ENCODE measurements around the gene KCTD21.

KCTD21 gene

DNA sequence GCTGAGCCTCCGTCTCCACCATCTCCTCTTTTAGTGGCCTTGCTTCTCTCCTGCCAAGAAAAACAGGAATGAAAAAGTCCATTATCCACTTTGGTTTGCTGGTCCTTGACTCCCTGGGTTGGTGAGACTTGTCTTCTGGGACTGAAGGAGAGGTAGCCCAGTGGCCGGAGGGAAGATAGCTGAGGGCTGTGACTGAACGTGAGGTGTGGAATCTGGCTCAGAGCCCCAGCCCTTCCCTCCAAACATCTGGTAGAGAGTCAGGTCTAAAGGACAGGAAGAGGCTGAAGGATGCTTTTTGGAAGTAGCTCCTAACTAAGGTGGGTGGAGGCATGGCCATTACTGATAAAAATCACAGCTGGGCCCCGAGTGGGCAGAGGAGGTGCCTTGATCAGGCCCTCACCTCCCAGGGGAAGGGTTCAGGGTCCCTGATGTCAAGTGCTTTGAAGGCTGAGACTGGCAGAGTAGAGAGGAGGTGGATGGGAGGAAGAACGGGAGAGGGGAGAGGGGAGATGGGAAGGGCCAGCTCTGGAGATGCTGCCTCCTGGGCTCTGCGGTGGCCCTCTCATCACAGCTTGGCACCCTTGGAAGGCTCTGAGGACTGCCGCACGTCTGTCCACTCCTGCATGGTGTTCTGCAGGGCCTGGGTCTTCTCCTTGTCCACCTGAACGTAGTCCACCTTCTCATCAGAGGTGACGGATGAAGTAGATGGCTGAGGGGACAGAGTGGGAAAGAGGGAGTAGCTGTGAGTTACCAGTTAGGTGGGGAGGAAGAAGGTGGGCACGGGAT lies 30.5 kb upstream of the KCTD21 start:
- DNase-seq = no peak

DNA sequence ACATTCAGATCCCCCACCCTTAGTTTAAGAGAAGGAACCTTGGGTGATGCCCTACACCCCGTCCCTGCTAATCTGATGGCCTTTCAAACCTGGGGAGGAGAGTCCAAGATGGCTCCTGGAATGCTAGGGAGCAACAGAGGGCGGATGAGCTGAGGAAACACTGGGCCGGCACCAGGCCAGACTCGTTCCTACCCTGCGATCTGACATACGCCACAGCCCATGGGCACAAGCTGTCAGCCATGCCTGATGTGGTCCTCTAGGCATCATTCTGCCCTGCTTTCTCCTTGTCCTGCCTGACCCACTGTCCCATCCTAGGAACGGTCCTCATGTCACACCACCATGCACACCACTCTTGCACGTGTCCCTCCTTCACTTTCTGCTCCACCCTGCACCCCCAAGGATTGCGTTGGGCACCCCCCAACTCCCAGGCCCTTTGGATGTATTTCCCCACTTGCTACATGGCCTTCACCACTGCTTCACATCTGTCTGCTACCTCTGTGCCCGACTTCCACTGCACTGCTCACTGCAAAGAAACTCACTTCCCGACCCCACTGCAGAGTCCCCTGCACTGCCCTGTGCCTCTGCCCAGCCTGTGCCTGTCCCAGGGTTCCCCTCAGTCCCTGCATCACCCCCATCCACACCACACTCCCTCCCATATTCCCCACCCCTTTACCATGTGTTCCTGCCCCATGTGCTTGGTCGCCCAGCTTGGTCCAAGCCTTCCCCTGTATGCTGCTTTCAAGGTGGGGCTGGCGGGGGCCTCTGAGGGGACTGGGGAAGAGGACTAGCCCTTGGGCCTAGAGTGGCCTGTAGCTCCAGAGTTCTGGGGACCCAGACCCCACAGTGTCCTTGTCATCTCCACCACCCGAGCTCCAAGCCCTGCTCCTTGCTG lies 29.5 kb upstream of the KCTD21 start:
- no peak for DNase-seq

DNA sequence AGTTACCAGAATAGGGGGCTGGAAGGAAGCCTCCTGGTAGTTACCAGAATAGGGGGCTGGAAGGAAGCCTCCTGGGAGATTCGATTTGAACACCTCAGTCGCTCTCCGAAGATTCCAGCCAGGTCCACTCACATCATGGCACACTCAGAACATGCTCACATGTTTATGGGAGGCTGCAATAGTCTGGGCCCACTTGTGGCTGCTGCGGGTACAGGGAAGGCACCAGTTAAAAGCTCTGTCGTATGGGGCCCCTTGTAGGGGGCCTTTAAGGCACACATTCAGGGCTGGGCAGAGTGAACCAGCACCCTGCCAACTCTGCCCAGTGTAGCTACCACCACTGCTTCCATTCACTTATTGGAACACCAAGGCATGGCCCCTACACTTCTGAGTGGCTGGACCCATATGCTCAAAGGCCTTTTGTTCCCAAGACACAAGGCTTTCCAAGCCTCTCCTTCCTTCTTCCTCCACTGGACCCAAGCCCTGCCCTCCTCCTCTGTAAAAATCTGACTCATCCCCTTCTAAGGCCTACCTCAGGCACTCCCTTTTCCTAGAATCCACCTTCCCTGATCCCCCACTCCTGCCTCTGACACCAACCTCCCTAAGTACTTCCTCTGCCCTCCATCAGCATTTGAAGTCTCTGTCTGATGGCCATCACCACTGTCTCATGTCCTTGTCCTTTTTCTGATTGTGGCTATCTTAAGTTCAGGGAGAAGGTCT lies 28.3 kb upstream of the KCTD21 start:
- no peak for DNase-seq

DNA sequence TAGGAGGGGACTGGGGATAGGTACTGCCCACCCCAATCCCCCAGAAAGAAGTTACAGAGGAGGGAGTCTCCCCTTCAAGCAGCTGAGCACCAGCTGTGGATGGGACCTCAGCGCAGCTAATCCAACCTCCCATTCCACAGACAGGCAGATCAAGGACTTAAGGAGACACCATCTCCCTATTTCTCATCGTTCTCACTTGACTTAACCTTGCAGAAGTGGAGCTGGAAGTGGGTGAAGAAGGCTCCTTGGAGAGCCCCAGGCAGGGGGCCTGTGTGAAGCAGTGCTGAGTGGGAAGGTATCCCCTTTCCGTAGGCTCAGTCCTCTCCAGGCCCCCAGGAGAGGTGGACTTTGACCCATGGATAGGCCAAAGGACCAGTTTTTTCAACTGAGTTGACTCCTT lies 27.6 kb upstream of the KCTD21 start:
- DNase-seq = no peak

DNA sequence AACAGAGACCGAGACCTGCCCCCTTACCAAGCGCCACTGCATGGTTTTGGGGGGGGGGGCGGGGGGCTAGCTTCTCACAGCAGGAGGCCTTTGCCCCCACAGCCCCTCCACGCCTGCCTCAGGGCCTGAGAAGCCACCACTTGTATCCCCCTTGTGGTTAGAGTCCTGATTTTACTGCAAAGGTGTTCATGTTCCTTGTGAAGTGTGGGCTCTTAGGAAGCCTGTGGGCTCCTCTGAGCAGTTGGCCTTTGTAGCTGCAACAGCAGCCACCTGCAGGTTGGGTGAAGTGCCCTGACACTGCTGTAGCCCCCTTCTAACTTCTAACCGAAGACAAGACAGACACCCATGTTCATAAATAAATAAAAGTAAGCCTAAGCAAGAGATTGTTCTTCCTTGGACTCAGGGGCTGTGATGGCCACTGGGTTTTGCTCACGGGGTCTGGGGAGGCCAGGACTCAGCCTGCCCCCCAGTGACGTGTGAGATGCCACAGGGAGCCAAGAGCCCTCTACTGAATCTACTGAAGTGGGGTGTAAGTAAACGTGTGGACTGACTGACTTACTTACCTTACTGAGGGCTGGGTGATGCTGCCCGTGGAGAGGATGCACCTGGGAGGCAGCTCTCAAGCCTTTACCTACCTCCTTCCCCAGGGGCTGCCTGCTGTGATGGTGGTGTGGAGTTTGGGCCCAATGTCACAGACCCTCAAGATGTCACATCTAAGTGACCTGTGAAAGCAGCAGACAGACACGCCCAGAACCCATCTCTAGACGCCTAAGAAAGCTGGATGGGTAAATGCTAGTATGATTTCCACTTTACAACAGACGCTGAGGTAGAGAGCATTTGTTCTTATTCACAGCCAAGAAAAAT lies 26.1 kb upstream of the KCTD21 start:
- DNase-seq = no peak

DNA sequence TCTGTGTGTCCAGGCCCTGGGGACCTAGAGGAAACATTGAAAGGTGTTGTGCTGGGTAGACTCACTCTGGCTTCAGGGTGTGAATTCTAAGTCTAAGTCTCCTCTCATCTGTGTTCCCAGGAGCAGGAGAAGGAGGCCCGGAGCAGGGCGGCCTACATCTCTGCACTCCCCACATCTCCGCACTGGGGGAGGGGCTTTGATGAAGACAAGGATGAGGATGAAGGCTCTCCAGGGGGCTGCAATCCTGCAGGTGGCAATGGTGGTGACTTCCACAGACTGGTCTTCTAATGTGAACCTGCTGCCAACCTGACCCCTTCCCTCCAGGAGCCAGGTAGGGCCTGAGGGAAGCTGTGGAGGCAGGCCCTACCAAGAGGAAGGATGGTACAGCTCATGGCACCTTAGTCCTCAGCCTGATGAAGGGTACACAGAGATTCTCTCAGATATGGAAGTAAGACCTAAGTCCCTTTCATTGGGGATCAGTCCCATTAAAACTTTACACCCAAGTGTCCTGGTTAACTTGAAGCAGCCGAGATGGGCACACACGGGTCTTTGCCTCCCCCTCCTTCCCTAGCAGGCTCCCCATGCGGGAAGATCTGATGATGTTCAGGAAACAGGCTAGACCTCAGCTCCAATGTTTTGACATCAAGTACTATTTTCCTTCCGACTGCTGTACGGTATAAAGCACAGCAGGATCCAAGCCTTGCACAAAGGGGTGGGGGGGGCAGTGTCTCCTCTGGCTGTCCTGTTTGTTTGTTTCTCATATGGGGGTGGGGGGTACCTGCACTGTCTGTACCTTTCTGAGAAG lies 25.3 kb upstream of the KCTD21 start:
- no peak for DNase-seq

DNA sequence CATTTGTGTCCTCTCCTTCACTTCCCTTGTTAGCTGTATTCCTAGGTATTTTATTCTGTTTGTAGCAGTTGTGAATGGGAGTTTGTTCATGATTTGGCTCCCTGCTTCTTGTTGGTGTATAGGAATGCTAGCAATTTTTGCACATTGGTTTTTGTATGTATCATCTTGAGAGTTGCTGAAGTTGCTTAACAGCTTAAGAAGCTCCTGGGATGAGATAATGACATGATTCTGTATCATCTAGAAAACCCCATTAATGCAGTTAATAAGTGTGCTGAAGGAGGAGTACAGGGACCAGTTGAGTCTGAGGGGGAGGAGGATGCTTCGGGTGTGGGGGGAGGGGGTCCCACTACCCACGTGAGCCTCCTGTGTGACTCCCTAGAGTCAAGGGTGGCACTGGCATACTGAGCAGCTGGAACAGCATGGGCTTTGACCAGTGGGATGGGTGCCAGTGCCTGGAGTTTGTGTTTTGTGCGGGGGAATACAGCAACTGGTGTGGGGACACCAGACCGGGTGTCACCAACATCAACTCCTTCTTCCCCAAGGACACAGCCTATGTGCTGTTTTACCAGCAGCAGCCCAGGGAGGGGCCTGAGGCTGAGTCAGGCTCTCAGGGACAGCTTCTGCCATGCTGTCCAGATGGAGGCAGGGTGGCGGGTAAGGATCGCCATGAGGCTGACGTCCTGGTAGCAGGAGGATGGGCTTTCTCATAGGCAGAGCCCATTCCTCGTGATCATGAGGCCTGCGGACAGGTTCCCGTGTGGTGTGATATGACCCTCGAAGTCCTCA lies 24.4 kb upstream of the KCTD21 start:
- no peak for DNase-seq

DNA sequence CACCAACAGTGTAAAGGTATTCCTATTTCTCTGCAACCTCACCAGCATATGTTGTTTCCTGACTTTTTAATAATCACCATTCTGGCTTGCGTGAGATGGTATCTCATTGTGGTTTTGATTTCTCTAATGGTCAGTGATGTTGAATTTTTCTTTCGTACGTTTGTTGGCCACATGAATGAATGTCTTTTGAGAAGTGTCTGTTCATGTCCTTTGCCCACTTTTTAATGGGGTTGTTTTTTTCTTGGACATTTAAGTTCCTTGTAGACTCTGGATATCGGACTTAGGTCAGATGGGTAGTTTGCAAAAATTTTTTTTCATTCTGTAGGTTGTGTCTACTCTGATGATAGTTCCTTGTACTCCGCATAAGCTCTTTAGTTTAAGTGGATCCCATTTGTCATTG lies 23.1 kb upstream of the KCTD21 start:
- no peak for DNase-seq

DNA sequence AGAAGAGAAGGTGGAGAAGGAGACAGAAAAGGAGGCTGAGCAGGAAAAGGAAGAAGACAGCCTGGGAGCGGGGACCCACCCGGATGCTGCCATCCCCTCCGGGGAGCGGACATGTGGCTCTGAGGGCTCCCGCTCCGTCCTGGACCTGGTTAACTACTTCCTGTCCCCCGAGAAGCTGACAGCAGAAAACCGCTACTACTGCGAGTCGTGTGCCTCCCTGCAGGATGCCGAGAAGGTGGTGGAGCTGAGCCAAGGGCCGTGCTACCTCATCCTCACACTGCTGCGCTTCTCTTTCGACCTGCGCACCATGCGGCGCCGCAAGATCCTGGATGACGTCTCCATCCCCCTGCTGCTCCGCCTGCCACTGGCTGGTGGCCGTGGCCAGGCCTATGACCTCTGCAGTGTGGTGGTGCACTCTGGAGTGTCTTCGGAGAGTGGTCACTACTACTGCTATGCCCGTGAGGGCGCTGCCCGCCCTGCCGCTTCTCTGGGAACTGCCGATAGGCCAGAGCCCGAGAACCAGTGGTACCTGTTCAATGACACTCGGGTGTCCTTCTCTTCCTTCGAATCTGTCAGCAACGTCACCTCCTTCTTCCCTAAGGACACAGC lies 21.7 kb upstream of the KCTD21 start:
- no peak for DNase-seq

DNA sequence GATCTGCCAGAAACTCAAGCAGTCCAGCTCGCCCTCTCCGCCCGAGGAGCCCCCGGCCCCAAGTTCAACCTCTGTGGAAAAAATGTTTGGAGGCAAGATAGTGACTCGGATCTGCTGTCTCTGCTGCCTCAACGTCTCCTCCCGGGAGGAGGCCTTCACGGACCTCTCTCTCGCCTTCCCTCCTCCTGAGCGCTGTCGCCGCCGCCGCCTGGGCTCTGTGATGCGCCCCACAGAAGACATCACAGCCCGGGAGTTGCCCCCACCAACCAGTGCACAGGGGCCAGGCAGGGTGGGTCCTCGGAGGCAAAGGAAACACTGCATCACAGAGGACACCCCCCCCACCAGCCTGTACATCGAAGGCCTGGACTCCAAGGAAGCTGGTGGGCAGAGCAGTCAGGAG lies 21.1 kb upstream of the KCTD21 start:
- no peak for DNase-seq

DNA sequence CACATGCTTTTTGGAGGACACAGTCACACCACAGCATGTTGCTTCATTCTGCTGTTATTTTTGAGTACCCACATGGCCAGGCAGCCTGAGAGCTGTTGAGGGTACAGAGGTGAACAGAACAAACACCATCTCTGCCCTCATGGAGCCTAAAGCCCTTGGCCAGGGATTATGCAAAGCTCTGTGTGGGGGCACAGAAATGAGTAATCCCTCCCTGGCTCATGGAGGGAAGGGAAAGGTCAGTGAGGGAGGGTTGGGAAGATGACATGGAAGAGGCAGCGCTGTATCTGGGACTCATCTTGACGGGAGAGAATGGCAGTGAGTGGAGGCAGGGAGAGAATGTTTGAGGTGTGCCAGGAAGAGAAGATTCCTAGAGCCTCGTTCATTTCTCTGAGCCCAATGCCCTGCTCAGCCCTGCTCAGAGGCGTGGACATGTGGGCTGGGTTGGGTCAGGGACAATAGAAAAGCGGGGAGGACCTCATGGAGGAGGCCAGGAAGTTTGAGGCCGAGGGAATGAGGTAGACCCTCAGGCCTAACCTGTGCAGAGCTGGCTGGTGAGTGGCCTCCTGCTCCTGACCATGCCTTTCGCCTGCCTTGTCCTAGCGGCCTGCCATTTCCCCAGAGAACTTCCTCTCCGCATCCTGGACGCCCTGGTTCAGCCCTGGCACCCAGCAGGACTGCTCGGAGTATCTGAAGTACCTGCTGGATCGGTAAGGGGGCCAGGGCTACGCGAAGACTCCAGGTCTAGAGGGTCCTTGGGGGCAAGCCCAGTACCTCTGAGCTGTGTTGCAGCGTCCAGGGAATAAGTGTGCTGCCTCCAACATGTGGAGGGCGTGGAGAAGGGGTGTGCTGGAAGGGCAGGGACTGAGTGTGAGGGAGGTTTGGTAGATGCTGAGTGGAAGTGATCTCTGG lies 20.1 kb upstream of the KCTD21 start:
- no peak for DNase-seq

DNA sequence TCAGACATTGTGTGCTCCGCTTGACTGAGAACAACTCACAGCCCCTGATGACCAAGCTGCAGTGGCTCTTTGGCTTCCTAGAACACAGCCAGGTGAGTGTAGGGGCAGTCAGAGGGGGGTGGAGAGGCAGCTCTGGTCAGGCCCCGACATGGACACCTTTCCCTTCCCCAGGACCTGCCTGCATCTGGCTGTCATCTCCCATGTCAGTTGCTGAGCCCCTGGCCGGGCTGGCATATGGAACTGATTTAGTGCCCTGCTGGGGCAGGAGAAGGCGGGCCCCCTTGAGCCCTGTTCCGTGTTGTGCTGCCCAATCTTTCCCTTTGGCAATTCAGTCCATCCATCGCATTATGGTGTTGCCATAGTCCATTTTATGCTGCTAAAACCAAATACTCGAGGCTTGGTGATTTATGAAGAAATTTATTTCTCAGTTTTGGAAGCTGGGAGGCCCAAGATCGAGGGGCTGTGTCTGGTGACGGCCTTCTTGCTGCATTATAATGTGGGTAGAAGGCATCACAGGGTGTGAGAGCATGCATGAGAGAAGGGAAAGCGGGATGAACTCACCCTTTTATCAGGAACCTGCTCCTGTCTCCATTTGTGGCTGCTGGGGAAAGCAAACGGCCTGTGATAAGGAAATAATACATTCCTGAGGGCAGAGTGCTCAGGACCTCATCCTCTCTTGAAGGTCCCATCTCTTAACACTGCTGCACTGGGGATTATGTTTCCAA lies 19.3 kb upstream of the KCTD21 start:
- DNase-seq = no peak

DNA sequence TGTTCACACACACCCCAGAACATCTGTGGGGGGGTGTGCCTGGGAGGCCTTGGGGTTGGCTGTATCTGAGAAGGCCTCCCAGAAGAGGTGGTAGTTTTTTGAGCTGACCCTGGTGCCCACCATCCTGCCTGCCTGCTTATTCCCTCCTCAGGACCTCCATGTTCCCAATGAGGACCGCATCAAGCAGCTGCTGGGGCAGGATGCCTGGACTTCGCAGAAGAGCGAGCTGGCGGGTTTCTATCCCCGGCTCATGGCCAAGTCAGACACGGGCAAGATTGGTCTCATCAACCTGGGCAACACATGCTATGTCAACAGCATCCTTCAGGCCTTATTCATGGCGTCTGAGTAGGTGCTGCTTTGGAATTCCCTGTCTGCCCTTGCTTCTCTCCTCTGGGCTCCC lies 17.3 kb upstream of the KCTD21 start:
- no peak for DNase-seq

DNA sequence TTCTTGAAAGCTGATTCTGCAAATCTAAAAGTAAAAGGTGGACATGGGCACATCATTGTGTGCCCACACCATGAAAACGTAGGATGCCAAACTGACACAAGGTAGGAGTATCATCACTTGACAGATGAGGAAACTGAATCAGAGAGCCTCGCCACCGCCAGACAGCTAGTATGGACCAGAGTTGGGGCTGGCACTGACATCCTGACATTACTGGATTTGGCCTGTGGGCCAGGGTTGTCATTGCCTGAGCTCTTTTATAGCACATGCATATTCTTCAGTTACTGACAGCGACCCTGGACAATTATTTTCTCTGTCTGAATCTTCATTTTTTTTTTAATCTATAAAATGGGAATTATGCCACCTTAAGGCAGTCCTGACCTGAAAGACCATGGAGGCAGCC lies 16.8 kb upstream of the KCTD21 start:
- DNase-seq = no peak

DNA sequence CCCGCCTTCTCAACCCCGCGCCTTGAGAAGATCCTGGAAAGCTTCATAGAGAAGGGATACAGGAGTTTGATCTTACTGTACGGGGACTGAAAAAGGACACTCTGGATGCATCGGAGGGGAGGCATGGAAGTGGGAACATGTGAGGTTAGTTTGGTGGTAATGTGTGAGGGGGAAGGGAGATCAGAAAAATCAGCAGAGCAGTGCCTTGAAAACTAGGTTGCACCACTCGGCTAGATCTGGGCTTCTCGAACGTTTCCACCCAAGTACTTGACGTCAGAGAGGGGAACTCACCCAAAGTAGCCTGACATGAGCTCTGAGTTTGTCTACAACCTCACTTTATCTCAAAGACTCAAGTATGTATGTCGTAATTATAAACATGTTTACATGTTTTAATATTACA lies 14.8 kb upstream of the KCTD21 start:
- no peak for DNase-seq

DNA sequence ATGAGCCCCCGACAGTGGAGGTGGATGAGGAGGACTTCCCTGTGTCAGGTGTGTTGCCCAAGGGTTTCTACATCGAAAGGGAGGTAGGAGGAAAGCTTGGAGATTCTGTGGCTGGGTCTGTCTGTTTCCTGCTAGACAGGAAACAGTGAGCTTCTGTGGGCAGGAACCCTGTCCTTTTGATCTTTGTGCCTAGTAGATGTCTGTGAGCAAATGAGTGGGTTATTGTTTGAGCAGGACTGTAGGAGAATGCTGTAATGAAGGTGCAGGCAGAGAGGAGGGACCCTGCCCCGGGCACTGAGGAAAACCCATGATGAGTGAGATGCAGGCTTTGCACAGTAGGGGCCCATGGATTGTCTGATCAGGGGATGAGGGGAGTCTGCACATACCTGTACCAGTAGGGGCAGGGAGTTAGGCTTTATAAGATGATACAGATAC lies 14.3 kb upstream of the KCTD21 start:
- no peak for DNase-seq

DNA sequence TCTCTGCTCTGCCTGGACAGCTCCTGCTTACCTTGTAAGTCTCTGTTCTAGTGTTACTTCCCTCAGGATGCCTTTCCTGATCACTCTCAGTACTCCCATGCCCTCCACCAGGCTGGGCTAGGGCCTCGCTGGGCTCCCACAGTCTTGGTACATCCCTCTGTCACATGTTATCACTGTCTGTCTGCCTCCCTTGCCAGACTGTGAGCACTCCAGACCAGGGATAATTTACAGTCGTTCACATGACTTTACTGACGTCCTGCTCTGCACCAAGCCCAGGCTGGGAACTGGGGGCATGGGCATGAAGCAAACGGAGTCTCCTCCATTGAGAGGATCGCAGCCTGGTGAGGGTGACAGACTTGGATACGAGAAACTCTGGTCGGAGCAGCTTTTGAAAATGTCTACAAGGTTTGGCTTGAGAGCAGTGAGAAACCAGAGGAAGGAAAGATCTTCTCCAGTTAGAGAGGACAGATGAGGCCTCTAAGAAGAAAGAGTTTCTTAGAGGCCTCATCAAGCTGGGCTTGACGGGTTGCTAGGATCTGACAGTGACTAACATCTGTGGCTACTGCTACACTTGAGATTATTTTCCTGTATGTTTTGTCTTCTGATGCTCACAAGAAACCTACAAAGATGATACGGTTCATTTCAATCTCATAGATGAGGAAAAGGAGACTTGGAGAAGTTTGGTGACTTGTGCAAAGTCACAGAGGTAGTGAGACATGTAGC lies 12.8 kb upstream of the KCTD21 start:
- no peak for DNase-seq

DNA sequence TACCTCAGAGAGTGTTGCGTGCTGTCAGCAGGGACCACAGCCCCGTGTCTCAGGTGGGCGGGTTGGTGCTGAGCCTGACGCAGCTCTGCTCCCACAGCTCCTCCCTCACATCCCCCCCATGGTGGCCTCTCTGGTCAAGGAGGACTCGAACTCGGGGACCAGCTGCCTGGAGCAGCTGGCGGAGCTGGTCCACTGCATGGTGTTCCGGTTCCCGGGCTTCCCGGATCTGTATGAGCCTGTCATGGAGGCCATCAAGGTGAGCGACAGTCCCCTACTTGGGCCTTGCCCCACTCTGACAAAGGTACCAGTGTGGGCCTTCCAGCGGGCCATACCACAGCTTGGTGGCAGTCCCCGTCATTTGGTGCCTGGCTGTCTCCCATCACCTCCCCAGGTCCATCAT lies 12.1 kb upstream of the KCTD21 start:
- no peak for DNase-seq

Data from SIG-M5 (cell line).